Measurements from ENCODE around the gene MPZL1. TPM values are rescaled to one million over a fixed set of nuclear protein-coding genes. Genes with fewer than 3 reads are reported as not detected.
"Not testable (repeated sequence)": the region's sequence is repeated elsewhere in the genome, so short reads cannot be mapped to it uniquely, and the experiment has no call there.

The MPZL1 gene
- total RNA-seq, 2 experiments from 2014 or later, result 12.5 to 14.1 TPM

GRCh38 chr1:167821969-167822685, 100.3 kb downstream of the MPZL1 start:
- POLR2A ChIA-PET, result no interaction called here
- no peak for DNase-seq
- peaks cover 8% of the 10 kb centered on the region for H3K27me3 Mint-ChIP-seq
- CTCF ChIA-PET, result no interaction called here
- no peak overlapping the region for H3K4me3 Mint-ChIP-seq
- no peak overlapping the region for H3K27ac Mint-ChIP-seq
- no peaks in the 10 kb centered on the region for H3K36me3 Mint-ChIP-seq (ENCODE audit: low read depth)
- H3K4me1 Mint-ChIP-seq, result peaks cover 11% of the 10 kb centered on the region
- H3K9me3 Mint-ChIP-seq, result no peaks in the 10 kb centered on the region

DNA sequence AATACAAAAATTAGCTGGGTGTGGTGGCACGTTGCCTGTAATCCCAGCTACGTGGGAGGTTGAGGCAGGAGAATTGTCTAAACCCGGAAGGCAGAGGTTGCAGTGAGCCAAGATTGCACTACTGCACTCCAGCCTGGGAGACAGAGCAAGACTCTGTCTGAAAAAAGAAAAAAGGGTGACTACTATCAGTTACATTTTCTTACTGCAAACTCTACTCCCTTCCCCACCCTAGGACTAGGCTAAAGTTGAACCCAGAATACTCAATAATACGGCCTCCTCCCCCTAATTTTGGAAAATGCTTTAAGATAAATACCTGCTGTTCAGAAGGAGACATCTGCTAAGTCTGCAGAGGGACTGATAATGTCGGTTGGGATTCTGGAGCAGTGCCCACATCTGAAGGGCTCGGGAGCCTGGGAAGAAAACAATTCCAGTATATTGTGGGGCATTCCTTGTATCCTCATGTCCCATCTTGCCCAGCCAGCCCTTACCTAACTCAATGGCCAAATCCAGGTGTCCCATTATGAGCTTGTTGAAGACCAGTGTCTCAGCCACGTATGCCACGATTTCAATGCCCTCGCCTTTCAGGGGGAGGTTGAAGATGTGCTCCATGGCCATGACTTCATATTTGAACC, 102.5 kb downstream of the MPZL1 start:
- POLR2A ChIA-PET, result no interaction called here
- H3K27ac Mint-ChIP-seq, result no peak overlapping the region
- H3K27me3 Mint-ChIP-seq, result peaks cover 8% of the 10 kb centered on the region
- H3K4me3 Mint-ChIP-seq, result no peak overlapping the region
- H3K4me1 Mint-ChIP-seq, result peaks cover 11% of the 10 kb centered on the region
- DNase-seq, result no peak
- CTCF ChIA-PET, result interaction anchor here (0.6 to 1.2 kb wide), 3 partner anchors 17 to 306 kb away, joined by 3 to 6 read pairs (median 3); no protein-coding TSS in a partner anchor
- no peaks in the 10 kb centered on the region for H3K9me3 Mint-ChIP-seq
- H3K36me3 Mint-ChIP-seq (ENCODE audit: low read depth), result no peaks in the 10 kb centered on the region

DNA sequence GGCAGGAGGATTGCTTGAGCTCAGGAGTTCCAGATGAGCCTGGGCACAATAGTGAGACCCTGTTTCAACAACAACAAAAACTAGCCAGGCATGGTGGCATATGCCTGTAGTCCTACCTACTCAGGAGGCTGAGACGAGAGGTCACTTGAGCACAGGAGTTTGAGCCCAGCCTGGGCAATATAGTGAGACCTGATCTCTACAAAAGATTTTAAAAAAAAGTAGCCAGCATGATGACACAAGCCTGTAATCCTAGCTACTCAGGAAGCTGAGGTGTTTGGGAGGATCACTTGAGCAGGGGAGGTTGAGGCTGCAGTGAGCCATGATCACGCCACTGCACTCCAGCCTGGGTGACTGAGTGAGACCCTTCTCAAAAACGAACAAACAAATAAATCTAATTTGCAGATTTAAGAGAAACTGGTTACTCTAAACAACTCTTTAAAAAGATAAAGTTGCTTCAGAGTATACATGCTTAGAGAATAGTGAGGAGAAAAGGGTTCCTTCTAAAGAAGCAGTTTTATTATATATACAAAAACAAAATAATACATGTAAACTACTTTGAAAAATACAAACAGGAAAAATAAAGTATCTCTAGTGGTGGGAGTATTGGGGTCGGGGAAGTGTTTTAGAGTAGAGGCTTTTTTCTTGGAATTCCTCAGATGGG, 103.8 kb downstream of the MPZL1 start:
- H3K9me3 Mint-ChIP-seq, result no peaks in the 10 kb centered on the region
- no peak overlapping the region for H3K4me3 Mint-ChIP-seq
- no peaks in the 10 kb centered on the region for H3K36me3 Mint-ChIP-seq (ENCODE audit: low read depth)
- ChIA-PET CTCF (interaction anchor here (0.6 kb wide), 1 partner anchor 11 kb away, joined by 3 read pairs; no protein-coding TSS in a partner anchor), POLR2A (no interaction called here)
- no peak for DNase-seq
- H3K27ac Mint-ChIP-seq, result no peak overlapping the region
- peaks cover 6% of the 10 kb centered on the region for H3K4me1 Mint-ChIP-seq
- peaks cover 9% of the 10 kb centered on the region for H3K27me3 Mint-ChIP-seq

DNA sequence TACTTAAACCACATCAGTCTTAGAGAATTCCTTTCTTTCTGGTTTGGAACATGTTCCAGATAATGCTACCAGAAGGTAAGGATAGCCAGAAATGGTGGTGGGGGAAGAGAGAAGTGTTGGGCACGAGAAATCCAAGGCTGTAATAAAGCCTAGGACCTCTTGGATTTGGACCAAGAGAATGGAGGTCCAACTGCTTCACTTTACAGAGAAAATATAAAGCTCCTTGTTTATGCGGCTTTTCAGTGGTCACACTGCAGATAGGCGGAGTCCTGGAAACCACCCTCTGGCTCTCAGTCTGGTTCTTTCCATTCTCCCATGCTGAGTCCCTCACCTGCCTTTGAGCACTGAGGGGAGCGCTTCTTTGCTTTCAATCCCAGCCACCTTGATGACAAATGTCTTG, 104.3 kb downstream of the MPZL1 start:
- CTCF ChIA-PET, result interaction anchor here (1.5 kb wide), 1 partner anchor 111 kb away, joined by 3 read pairs; no protein-coding TSS in a partner anchor
- Mint-ChIP-seq H3K27ac (no peak overlapping the region), H3K4me1 (peaks cover 6% of the 10 kb centered on the region), H3K4me3 (no peak overlapping the region), H3K36me3 (ENCODE audit: low read depth) (no peaks in the 10 kb centered on the region), H3K27me3 (peaks cover 6% of the 10 kb centered on the region), H3K9me3 (no peaks in the 10 kb centered on the region)
- DNase-seq, result no peak
- POLR2A ChIA-PET, result no interaction called here

- H3K4me3 Mint-ChIP-seq, result no peak overlapping the region
- H3K9me3 Mint-ChIP-seq, result peaks cover 3% of the 10 kb centered on the region
- peaks cover 7% of the 10 kb centered on the region for H3K27me3 Mint-ChIP-seq
- POLR2A ChIA-PET, result no interaction called here
- no peak for DNase-seq
- H3K36me3 Mint-ChIP-seq (ENCODE audit: low read depth), result no peaks in the 10 kb centered on the region
- no peaks in the 10 kb centered on the region for H3K4me1 Mint-ChIP-seq
- no peak overlapping the region for H3K27ac Mint-ChIP-seq
- CTCF ChIA-PET, result interaction anchor here (1.0 to 1.8 kb wide), 2 partner anchors 10 to 16 kb away, joined by 3 read pairs; no protein-coding TSS in a partner anchor
These were observed 108.1 kb downstream of the MPZL1 start for GRCh38 chr1:167829868-167830267.

DNA sequence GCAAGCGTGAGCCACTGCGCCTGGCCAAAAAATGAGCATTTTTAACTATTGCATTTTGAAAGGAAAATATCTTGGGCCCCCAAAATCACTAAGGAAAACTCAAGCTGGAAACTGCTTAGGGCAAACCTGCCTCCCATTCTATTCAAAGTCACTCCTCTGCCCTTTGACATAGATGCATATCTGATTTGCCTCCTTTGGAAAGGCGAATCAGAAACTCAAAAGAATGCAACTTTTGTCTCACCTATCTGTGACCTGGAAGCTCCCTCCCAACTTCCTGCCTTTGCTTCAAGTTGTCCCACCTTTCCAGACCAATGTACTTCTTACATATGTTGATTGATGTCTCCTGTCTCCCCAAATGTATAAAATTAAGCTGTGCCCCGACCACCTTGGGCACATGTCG, 108.9 kb downstream of the MPZL1 start:
- POLR2A ChIA-PET; H3K4me3 Mint-ChIP-seq; H3K27me3 Mint-ChIP-seq; H3K4me1 Mint-ChIP-seq; H3K27ac Mint-ChIP-seq; DNase-seq; H3K9me3 Mint-ChIP-seq; H3K36me3 Mint-ChIP-seq (ENCODE audit: low read depth): not testable (repeated sequence)
- CTCF ChIA-PET, result interaction anchor here (1.3 to 1.8 kb wide), 2 partner anchors 11 to 30 kb away, joined by 3 read pairs; no protein-coding TSS in a partner anchor

DNA sequence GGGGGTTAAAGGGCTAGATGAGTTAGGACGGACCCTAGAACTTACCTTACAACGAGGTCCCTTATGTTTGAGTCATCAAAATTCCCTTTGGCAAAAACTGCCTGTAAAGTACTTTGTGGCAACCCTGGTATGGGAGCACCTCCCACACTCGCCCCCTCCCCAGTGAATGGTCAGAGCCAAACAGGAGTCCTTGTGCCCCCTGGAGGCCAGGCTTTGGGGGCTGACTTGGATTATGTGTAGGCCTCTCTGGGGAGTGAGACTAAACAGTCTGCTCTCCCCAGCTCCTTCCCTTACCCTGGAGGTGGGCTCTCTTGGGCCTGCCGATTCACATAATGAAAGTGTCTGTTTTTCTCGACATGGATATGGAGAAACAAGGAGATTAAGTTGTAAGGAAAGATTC, 110.9 kb downstream of the MPZL1 start:
- Mint-ChIP-seq H3K9me3 (peaks cover 3% of the 10 kb centered on the region), H3K4me3 (no peak overlapping the region), H3K27ac (no peak overlapping the region), H3K36me3 (ENCODE audit: low read depth) (no peaks in the 10 kb centered on the region), H3K27me3 (peaks cover 4% of the 10 kb centered on the region), H3K4me1 (peaks cover 7% of the 10 kb centered on the region)
- ChIA-PET CTCF (no interaction called here), POLR2A (no interaction called here)
- no peak for DNase-seq

GRCh38 chr1:167833904-167834303, 112.1 kb downstream of the MPZL1 start:
- no peak for DNase-seq
- ChIA-PET CTCF (no interaction called here), POLR2A (no interaction called here)
- H3K9me3 Mint-ChIP-seq, result peaks cover 3% of the 10 kb centered on the region
- no peaks in the 10 kb centered on the region for H3K36me3 Mint-ChIP-seq (ENCODE audit: low read depth)
- H3K4me1 Mint-ChIP-seq, result peaks cover 7% of the 10 kb centered on the region
- peaks cover 9% of the 10 kb centered on the region for H3K27me3 Mint-ChIP-seq
- H3K27ac Mint-ChIP-seq, result no peak overlapping the region
- no peak overlapping the region for H3K4me3 Mint-ChIP-seq

DNA sequence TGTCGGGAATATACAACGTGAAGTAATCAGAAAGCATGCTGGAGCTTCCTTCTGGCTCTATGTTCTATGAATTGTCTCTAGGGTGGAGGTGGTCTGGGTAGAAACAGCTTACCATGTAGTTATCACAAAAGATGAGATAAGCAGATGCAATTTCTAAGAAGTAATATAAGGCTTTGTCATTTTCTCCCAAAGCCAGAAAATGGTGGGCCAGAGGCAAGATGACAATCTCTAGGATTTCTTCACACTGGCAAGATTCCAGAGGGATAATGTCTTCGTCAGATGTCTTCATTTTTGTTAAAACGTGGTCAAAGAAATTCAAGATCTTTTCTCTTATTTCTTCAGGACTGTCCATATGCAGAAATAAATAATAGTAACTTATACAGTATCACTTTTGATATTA, 114.4 kb downstream of the MPZL1 start:
- Mint-ChIP-seq H3K4me3 (no peak overlapping the region), H3K4me1 (peaks cover 7% of the 10 kb centered on the region), H3K9me3 (peaks cover 3% of the 10 kb centered on the region), H3K27ac (no peak overlapping the region), H3K36me3 (ENCODE audit: low read depth) (no peaks in the 10 kb centered on the region), H3K27me3 (peaks cover 11% of the 10 kb centered on the region)
- DNase-seq, result no peak
- ChIA-PET POLR2A (no interaction called here), CTCF (no interaction called here)

DNA sequence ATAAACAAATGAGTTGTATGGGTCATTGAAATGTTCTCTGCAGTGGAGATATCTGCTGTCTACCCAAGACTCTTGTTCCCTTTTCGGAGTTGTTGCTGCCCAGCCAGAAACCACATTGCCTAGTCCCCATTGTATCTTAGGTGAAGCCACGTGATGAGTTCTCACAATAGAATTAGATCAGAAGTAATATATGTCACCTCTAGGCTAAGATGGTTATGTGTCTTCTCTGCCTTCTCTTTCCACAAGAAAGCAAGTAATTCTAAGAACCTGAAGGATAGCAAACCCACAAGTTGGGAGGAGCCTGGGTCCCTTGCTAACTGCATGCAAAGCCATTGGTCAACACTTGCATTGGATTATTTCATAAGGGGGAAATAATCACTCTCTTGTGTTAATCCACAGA, 115.5 kb downstream of the MPZL1 start:
- peaks cover 3% of the 10 kb centered on the region for H3K9me3 Mint-ChIP-seq
- no peaks in the 10 kb centered on the region for H3K36me3 Mint-ChIP-seq (ENCODE audit: low read depth)
- H3K27ac Mint-ChIP-seq, result no peak overlapping the region
- no peak for DNase-seq
- CTCF ChIA-PET, result no interaction called here
- H3K4me3 Mint-ChIP-seq, result no peak overlapping the region
- POLR2A ChIA-PET, result no interaction called here
- peaks cover 7% of the 10 kb centered on the region for H3K4me1 Mint-ChIP-seq
- peaks cover 11% of the 10 kb centered on the region for H3K27me3 Mint-ChIP-seq

GRCh38 chr1:167839009-167839408, 117.2 kb downstream of the MPZL1 start:
- CTCF ChIA-PET, result interaction anchor here (0.6 kb wide), 1 partner anchor 210 kb away, joined by 3 read pairs; no protein-coding TSS in a partner anchor

More at GRCh38 chr1:167839009-167839408, 117.2 kb downstream of the MPZL1 start:
- no peaks in the 10 kb centered on the region for H3K9me3 Mint-ChIP-seq
- peaks cover 7% of the 10 kb centered on the region for H3K4me1 Mint-ChIP-seq
- no peak overlapping the region for H3K27ac Mint-ChIP-seq
- H3K36me3 Mint-ChIP-seq (ENCODE audit: low read depth), result no peaks in the 10 kb centered on the region
- DNase-seq, result no peak
- H3K27me3 Mint-ChIP-seq, result peaks cover 8% of the 10 kb centered on the region
- no peak overlapping the region for H3K4me3 Mint-ChIP-seq
- POLR2A ChIA-PET, result no interaction called here

Measured in activated CD4-positive, alpha-beta T cell treated with anti-CD3 and anti-CD28 coated beads, Interleukin-2, amount 10 ng/mL, durations not matched to agents 7 days and 5 days (primary cell).